Activated CD4-positive, CD25-positive, alpha-beta regulatory T cell (primary cell): ENCODE data around the gene TENM4.
"Not testable (repeated sequence)": the region's sequence is repeated elsewhere in the genome, so short reads cannot be mapped to it uniquely, and the experiment has no call there.

Experiments used
- DNase-seq, 4 experiments: peaks; one replicate each; lab custom pipeline; 2025; lab: John Stamatoyannopoulos, UW

TENM4 gene

GRCh38 chr11:79244241-79244772 lies 196.5 kb downstream of the TENM4 start:
- no peak for DNase-seq

GRCh38 chr11:79243422-79244210 lies 197.2 kb downstream of the TENM4 start:
- DNase-seq, result no peak

GRCh38 chr11:79242616-79243015 lies 198.2 kb downstream of the TENM4 start:
- DNase-seq, result no peak

- no peak for DNase-seq
Observed at GRCh38 chr11:79241852-79242241, 199.0 kb downstream of the TENM4 start.

GRCh38 chr11:79241205-79241851 lies 199.5 kb downstream of the TENM4 start:
- no peak for DNase-seq

- DNase-seq, result no peak
Observed at GRCh38 chr11:79237703-79238102, 203.1 kb downstream of the TENM4 start.

GRCh38 chr11:79237091-79237490 lies 203.7 kb downstream of the TENM4 start:
- DNase-seq, result no peak

- no peak for DNase-seq
Observed at GRCh38 chr11:79236541-79236971, 204.3 kb downstream of the TENM4 start.

GRCh38 chr11:79235696-79236095 lies 205.1 kb downstream of the TENM4 start:
- no peak for DNase-seq

- DNase-seq, result no peak
Observed at GRCh38 chr11:79232346-79232745, 208.5 kb downstream of the TENM4 start.

- DNase-seq, result no peak
Observed at GRCh38 chr11:79229047-79229446, 211.8 kb downstream of the TENM4 start.

- DNase-seq, result no peak
Observed at GRCh38 chr11:79227767-79228755, 212.8 kb downstream of the TENM4 start.

GRCh38 chr11:79227308-79227707 lies 213.5 kb downstream of the TENM4 start:
- no peak for DNase-seq

- DNase-seq, result no peak
Observed at GRCh38 chr11:79226126-79226525, 214.7 kb downstream of the TENM4 start.

GRCh38 chr11:79222163-79222562 lies 218.7 kb downstream of the TENM4 start:
- DNase-seq, result not testable (repeated sequence)

- no peak for DNase-seq
Observed at GRCh38 chr11:79221444-79222130, 219.2 kb downstream of the TENM4 start.

GRCh38 chr11:79220171-79220570 lies 220.7 kb downstream of the TENM4 start:
- DNase-seq, result no peak

- no peak for DNase-seq
Observed at GRCh38 chr11:79219186-79220045, 221.4 kb downstream of the TENM4 start.

GRCh38 chr11:79212741-79213190 lies 228.1 kb downstream of the TENM4 start:
- DNase-seq, result no peak

- no peak for DNase-seq
Observed at GRCh38 chr11:79209540-79210266, 231.1 kb downstream of the TENM4 start.
